IPS DF 19.7 (cell line): ENCODE data around the gene TEKT4.
"Not testable (repeated sequence)": the region's sequence is repeated elsewhere in the genome, so short reads cannot be mapped to it uniquely, and the experiment has no call there.

Source experiments
- DNase-seq: peaks from one replicate; pipeline ENCODE4 v3.0.0-alpha.2; 2013; ENCODE audit warnings: low read depth, low spot score

TEKT4 gene

GRCh38 chr2:94871226-94872087 lies at the start of gene TEKT4:
TSS of gene TEKT4 (plus strand) at chr2:94871430. CDS start at chr2:94871580, 150 bp downstream.
- DNase-seq: no peak

GRCh38 chr2:94839224-94839623 lies 32.0 kb upstream of the TEKT4 start:
- not testable (repeated sequence) for DNase-seq

- not testable (repeated sequence) for DNase-seq
Observed at GRCh38 chr2:94856856-94857255, 14.4 kb upstream of the TEKT4 start.

GRCh38 chr2:94857367-94858162 lies 13.7 kb upstream of the TEKT4 start:
- DNase-seq: not testable (repeated sequence)

GRCh38 chr2:94858163-94858888 lies 12.9 kb upstream of the TEKT4 start:
- not testable (repeated sequence) for DNase-seq

- no peak for DNase-seq
Observed at GRCh38 chr2:94861308-94862152, 9.7 kb upstream of the TEKT4 start.

GRCh38 chr2:94862903-94863302 lies 8.3 kb upstream of the TEKT4 start:
- DNase-seq: not testable (repeated sequence)

GRCh38 chr2:94869131-94869530 lies 2.1 kb upstream of the TEKT4 start:
- DNase-seq: no peak

- no peak for DNase-seq
Observed at GRCh38 chr2:94869552-94870439, 1.4 kb upstream of the TEKT4 start.

- no peak for DNase-seq
Observed at GRCh38 chr2:94870440-94871225, 597 bp upstream of the TEKT4 start.

GRCh38 chr2:94872088-94872618 lies 923 bp downstream of the TEKT4 start:
- DNase-seq: no peak

GRCh38 chr2:94872676-94873361 lies 1.6 kb downstream of the TEKT4 start:
- no peak for DNase-seq

- no peak for DNase-seq
Observed at GRCh38 chr2:94873362-94874276, 2.4 kb downstream of the TEKT4 start.

- DNase-seq: no peak
Observed at GRCh38 chr2:94874277-94874997, 3.2 kb downstream of the TEKT4 start.

GRCh38 chr2:94875064-94875819 lies 4.0 kb downstream of the TEKT4 start:
- no peak for DNase-seq
